PC-9 (cell line): ENCODE measurements around the gene ECI1. TPM values are rescaled to one million over a fixed set of nuclear protein-coding genes. Genes with fewer than 3 reads are reported as not detected.

Experiments
- BruUV-seq: library from RNA; stranded (reverse); fragments of 400-500 nt; replicated peaks from 2 replicates; lab custom pipeline; 2021; lab: Mats Ljungman, UMichigan
- CTCF ChIA-PET: fragments of 300-600 bp; sonication (Branson Sonifier 250); formaldehyde crosslinking; loops from one replicate; lab custom pipeline; 2022; ENCODE audit warnings: antibody characterized with exemption; lab: Charles Lee
- POLR2A ChIA-PET: fragments of 300-600 bp; sonication (Branson Sonifier 250); formaldehyde crosslinking; loops from one replicate; lab custom pipeline; 2022; ENCODE audit warnings: antibody characterized with exemption; ENCODE audit not compliant: unreplicated experiment; lab: Charles Lee
- DNase-seq, 2 experiments: peaks; one replicate each; pipeline versions ENCODE4 v3.0.0 to v3.0.0-alpha.2; 2015 to 2022; ENCODE audit warnings: mixed read lengths in 1 of 2
- H2AFZ ChIP-seq: fragments of 200-600 bp; sonication (generic); 2 replicates; pipeline ENCODE4 v1.8.1; 2017; ENCODE audit warnings: antibody characterized with exemption
- H3F3A ChIP-seq: fragments of 200-600 bp; sonication (generic); 2 replicates; pipeline ENCODE4 v1.8.1; 2017; ENCODE audit warnings: antibody characterized with exemption, mild to moderate bottlenecking, low read depth; ENCODE audit not compliant: insufficient read depth
- H3K27ac ChIP-seq: fragments of 200-600 bp; sonication (generic); 2 replicates; pipeline ENCODE4 v1.6.1; 2016; ENCODE audit warnings: mixed run types
- H3K27me3 ChIP-seq: fragments of 200-600 bp; sonication (generic); 2 replicates; pipeline ENCODE4 v1.6.1; 2016; ENCODE audit warnings: low read depth, mixed run types; ENCODE audit not compliant: insufficient read depth
- H3K36me3 ChIP-seq: fragments of 200-600 bp; sonication (generic); 2 replicates; pipeline ENCODE4 v1.6.1; 2016; ENCODE audit warnings: low read depth, mixed run types
- H3K4me1 ChIP-seq: fragments of 200-600 bp; sonication (generic); replicated peaks from 2 replicates; pipeline ENCODE4 v1.6.1; 2016; ENCODE audit warnings: mixed run types; ENCODE audit not compliant: insufficient read depth
- H3K4me2 ChIP-seq: fragments of 200-600 bp; sonication (generic); 2 replicates; pipeline ENCODE4 v1.6.1; 2017; ENCODE audit warnings: mixed run types
- H3K4me3 ChIP-seq: fragments of 200-600 bp; sonication (generic); 2 replicates; pipeline ENCODE4 v1.6.1; 2016; ENCODE audit warnings: mixed run types
- H3K79me2 ChIP-seq: fragments of 200-600 bp; sonication (generic); 2 replicates; pipeline ENCODE4 v1.6.1; 2017; ENCODE audit warnings: low read depth, mixed run types
- H3K9me2 ChIP-seq: fragments of 200-600 bp; sonication (generic); 2 replicates; pipeline ENCODE4 v1.8.1; 2017; ENCODE audit warnings: mild to moderate bottlenecking; ENCODE audit not compliant: insufficient read depth
- H3K9me3 ChIP-seq: fragments of 200-600 bp; sonication (generic); 2 replicates; pipeline ENCODE4 v1.8.1; 2016; ENCODE audit warnings: low read depth; ENCODE audit not compliant: insufficient read depth
- H4K20me1 ChIP-seq: fragments of 200-600 bp; sonication (generic); 2 replicates; pipeline ENCODE4 v1.8.1; 2017; ENCODE audit not compliant: insufficient read depth
- EZH2 ChIP-seq: fragments of 200-600 bp; sonication (generic); IDR thresholded peaks from 2 replicates; pipeline ENCODE4 v1.8.0; 2017; ENCODE audit warnings: antibody characterized with exemption, low read depth
- intact Hi-C: fragments of 100-400 bp; cut with micrococcal nuclease; formaldehyde crosslinking; loops from one replicate; pipeline ENCODE4 v1.10.0; 2022; ENCODE audit not compliant: unreplicated experiment
- total RNA-seq: library from RNA; stranded (reverse); gene quantifications from 2 replicates; pipeline ENCODE4 v1.2.3, GENCODE V29; 2021
- TF ChIP-seq, protein P1 (sequence below): fragments of 200-600 bp; sonication (generic); conservative IDR thresholded peaks from 2 replicates; pipeline ENCODE4 v1.6.1; 2017; ENCODE audit warnings: mixed run types, antibody characterized with exemption, mild to moderate bottlenecking, moderate library complexity

The ECI1 gene
- total RNA-seq, 1 experiment from 2014 or later = 131 TPM

GRCh38 chr16:2284001-2284770, 32.8 kb upstream of the ECI1 start:
- Histone ChIP-seq H3K9me3 (no peaks in the 10 kb centered on the region), H3F3A (no peaks in the 10 kb centered on the region), H2AFZ (no peak overlapping the region), H3K4me1 (no peaks in the 10 kb centered on the region), H3K9me2 (no peaks in the 10 kb centered on the region), H4K20me1 (no peaks in the 10 kb centered on the region), H3K27ac (no peak overlapping the region), H3K4me2 (no peak overlapping the region), H3K4me3 (no peak overlapping the region), H3K36me3 (no peaks in the 10 kb centered on the region), H3K79me2 (no peaks in the 10 kb centered on the region), H3K27me3 (peaks cover 74% of the 10 kb centered on the region)
- no peak for TF ChIP-seq EZH2
- TF ChIP-seq, protein P1, sequence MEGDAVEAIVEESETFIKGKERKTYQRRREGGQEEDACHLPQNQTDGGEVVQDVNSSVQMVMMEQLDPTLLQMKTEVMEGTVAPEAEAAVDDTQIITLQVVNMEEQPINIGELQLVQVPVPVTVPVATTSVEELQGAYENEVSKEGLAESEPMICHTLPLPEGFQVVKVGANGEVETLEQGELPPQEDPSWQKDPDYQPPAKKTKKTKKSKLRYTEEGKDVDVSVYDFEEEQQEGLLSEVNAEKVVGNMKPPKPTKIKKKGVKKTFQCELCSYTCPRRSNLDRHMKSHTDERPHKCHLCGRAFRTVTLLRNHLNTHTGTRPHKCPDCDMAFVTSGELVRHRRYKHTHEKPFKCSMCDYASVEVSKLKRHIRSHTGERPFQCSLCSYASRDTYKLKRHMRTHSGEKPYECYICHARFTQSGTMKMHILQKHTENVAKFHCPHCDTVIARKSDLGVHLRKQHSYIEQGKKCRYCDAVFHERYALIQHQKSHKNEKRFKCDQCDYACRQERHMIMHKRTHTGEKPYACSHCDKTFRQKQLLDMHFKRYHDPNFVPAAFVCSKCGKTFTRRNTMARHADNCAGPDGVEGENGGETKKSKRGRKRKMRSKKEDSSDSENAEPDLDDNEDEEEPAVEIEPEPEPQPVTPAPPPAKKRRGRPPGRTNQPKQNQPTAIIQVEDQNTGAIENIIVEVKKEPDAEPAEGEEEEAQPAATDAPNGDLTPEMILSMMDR = no peak
- POLR2A ChIA-PET = no interaction called here
- DNase-seq = no peak
- no TSS peak for BruUV-seq
- CTCF ChIA-PET = no interaction called here
- intact Hi-C loops = no loop called here

- TF ChIP-seq, protein P1 = no peak
- TF ChIP-seq EZH2 = no peak
- Histone ChIP-seq H3K36me3 (no peaks in the 10 kb centered on the region), H3K27ac (no peak overlapping the region), H3K27me3 (peaks cover 85% of the 10 kb centered on the region), H4K20me1 (no peaks in the 10 kb centered on the region), H3K9me3 (no peaks in the 10 kb centered on the region), H3F3A (no peaks in the 10 kb centered on the region), H2AFZ (no peak overlapping the region), H3K4me1 (no peaks in the 10 kb centered on the region), H3K4me2 (no peak overlapping the region), H3K79me2 (no peaks in the 10 kb centered on the region), H3K9me2 (no peaks in the 10 kb centered on the region), H3K4me3 (no peak overlapping the region)
- no peak for DNase-seq
- ChIA-PET CTCF (no interaction called here), POLR2A (no interaction called here)
- intact Hi-C loops = no loop called here
- BruUV-seq = no TSS peak
These were observed 31.6 kb upstream of the ECI1 start for GRCh38 chr16:2282866-2283555.

DNA sequence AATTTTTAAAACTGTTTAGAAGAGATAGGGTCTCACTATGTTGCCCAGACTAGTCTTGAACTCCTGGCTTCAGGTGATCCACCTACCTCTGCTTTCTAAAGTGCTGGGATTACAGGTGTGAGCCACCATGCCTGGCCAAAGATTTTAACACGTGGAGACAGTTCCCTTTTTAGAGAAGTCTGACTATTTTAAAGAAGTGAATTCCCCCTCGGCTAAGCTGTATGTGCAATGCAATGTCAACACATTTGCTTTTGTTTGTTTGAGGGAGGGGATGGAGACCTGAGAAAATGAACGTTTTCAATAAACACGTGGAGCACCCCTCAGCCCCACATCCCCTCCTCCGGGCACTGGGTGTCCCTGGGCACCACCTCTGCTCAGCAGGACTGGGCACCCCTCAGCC, 30.9 kb upstream of the ECI1 start:
- no peak overlapping the region for H2AFZ ChIP-seq
- H3K79me2 ChIP-seq = no peaks in the 10 kb centered on the region
- no peaks in the 10 kb centered on the region for H3K36me3 ChIP-seq
- H3F3A ChIP-seq = no peaks in the 10 kb centered on the region
- CTCF ChIA-PET = no interaction called here
- intact Hi-C loops = no loop called here
- TF ChIP-seq EZH2 = no peak
- TF ChIP-seq, protein P1 = no peak
- H3K9me3 ChIP-seq = no peaks in the 10 kb centered on the region
- no peaks in the 10 kb centered on the region for H3K4me1 ChIP-seq
- POLR2A ChIA-PET = no interaction called here
- BruUV-seq = no TSS peak
- H3K27ac ChIP-seq = no peak overlapping the region
- no peak overlapping the region for H3K4me3 ChIP-seq
- DNase-seq = no peak
- H3K4me2 ChIP-seq = no peak overlapping the region
- H4K20me1 ChIP-seq = no peaks in the 10 kb centered on the region
- H3K9me2 ChIP-seq = no peaks in the 10 kb centered on the region
- peaks cover 91% of the 10 kb centered on the region for H3K27me3 ChIP-seq
